Esophagus squamous epithelium (tissue), 5 donors: ENCODE results near the gene RNF113B. TPM values are rescaled to one million over a fixed set of nuclear protein-coding genes. Genes with fewer than 3 reads are reported as not detected.

Experiments used
- DNase-seq: peaks from one replicate; lab custom pipeline; 2025; lab: John Stamatoyannopoulos, UW
- H3K27ac ChIP-seq, 4 donors: fragments of 200-600 bp; sonication (generic); one replicate each; pipeline ENCODE4 v1.5.1; 2016 to 2019; ENCODE audit warnings: mild to moderate bottlenecking in 1 of 4
- H3K27me3 ChIP-seq, 4 donors: fragments of 200-600 bp; sonication (generic); 1 replicate in 3 of 4; 2 replicates in 1 of 4; pipeline versions ENCODE4 v1.5.1 to v1.6.0; 2017 to 2021; ENCODE audit warnings: antibody characterized with exemption in 1 of 4
- H3K36me3 ChIP-seq, 3 donors: fragments of 200-600 bp; sonication (generic); one replicate each; pipeline ENCODE4 v1.5.1; 2016 to 2019
- H3K4me1 ChIP-seq, 3 donors: fragments of 200-600 bp; sonication (generic); one replicate each; pipeline ENCODE4 v1.5.1; 2017 to 2019
- H3K4me3 ChIP-seq, 4 donors: fragments of 200-600 bp; sonication (generic); 1 replicate in 3 of 4; 2 replicates in 1 of 4; pipeline ENCODE4 v1.5.1; 2016 to 2019; ENCODE audit warnings: mild to moderate bottlenecking in 2 of 4, moderate library complexity in 1 of 4
- H3K9me3 ChIP-seq, 3 donors: fragments of 200-600 bp; sonication (generic); one replicate each; pipeline ENCODE4 v1.5.1; 2016 to 2019
- CTCF ChIP-seq, 6 experiments: fragments of 450-650 bp in 4 of 6; fragments of 200-600 bp in 2 of 6; sonication (generic) in 2 of 6; IDR thresholded peaks; one replicate each; pipeline ENCODE4 v1.5.1; 2016 to 2019; ENCODE audit warnings: antibody characterized with exemption in 6 of 6, mild to moderate bottlenecking in 4 of 6, moderate library complexity in 4 of 6
- POLR2A ChIP-seq, 4 donors: fragments of 450-650 bp; IDR thresholded peaks; one replicate each; pipeline ENCODE4 v1.6.1; 2017; ENCODE audit warnings: antibody characterized with exemption in 4 of 4, mild to moderate bottlenecking in 4 of 4, moderate library complexity in 3 of 4
- WGBS, 2 donors: methylation state at CpG; one replicate each; pipeline ENCODE4 v1.1.5; 2018; 5-methylcytosine and 5-hydroxymethylcytosine counted together
- intact Hi-C: fragments of 100-400 bp; cut with DNase I; formaldehyde crosslinking; loops from one replicate; pipeline ENCODE4 v1.15.0; 2022
- small RNA-seq, 4 donors: library from RNA; depleted of rRNA; stranded (forward); fragments of <200 nt; gene quantifications; one replicate each; pipeline ENCODE3, GENCODE V24; 2016
- total RNA-seq, 4 donors: library from RNA; depleted of rRNA; stranded (reverse); fragments of >200 nt; gene quantifications; one replicate each; pipeline ENCODE4 v1.1.0, GENCODE V29; 2016
- donor health status: DM: yes; HTN: yes; CAD: no.

Gene RNF113B
- total RNA-seq, 4 donors from 2014 or later = not detected

GRCh38 chr13:98134901-98135300 lies 42.2 kb downstream of the RNF113B start:
- TF ChIP-seq POLR2A (IDR thresholded peaks at IDR 0.05) (no peak), CTCF (IDR thresholded peaks at IDR 0.05) (no peak)
- Histone ChIP-seq H3K4me3 (no peak overlapping the region), H3K36me3 (no peaks in the 10 kb centered on the region), H3K27me3 (peaks cover 0 to 14% (median 0%) of the 10 kb centered on the region in 4 donors), H3K9me3 (no peaks in the 10 kb centered on the region), H3K4me1 (no peaks in the 10 kb centered on the region), H3K27ac (no peak overlapping the region)
- intact Hi-C loops = no loop called here
- no peak for DNase-seq
- WGBS, 2 donors = 96% methylated on average over 1 of the region's 1 CpG

- Histone ChIP-seq H3K4me3 (no peak overlapping the region), H3K36me3 (no peaks in the 10 kb centered on the region), H3K27me3 (peaks cover 0 to 13% (median 0%) of the 10 kb centered on the region in 4 donors), H3K27ac (no peak overlapping the region), H3K4me1 (no peaks in the 10 kb centered on the region), H3K9me3 (no peaks in the 10 kb centered on the region)
- no peak for TF ChIP-seq POLR2A (IDR thresholded peaks at IDR 0.05)
- no peak for TF ChIP-seq CTCF (IDR thresholded peaks at IDR 0.05)
- intact Hi-C loops = no loop called here
- WGBS, 2 donors = 28 to 35% methylated on average over 3 of the region's 3 CpGs
- no peak for DNase-seq
Measured at GRCh38 chr13:98133946-98134345, 43.1 kb downstream of the RNF113B start.

- DNase-seq = no peak
- TF ChIP-seq CTCF (IDR thresholded peaks at IDR 0.05) (no peak), POLR2A (IDR thresholded peaks at IDR 0.05) (no peak)
- H3K36me3 ChIP-seq = no peaks in the 10 kb centered on the region
- peaks cover 0 to 13% (median 0%) of the 10 kb centered on the region in 4 donors for H3K27me3 ChIP-seq
- 83 to 87% methylated on average over 5 of the region's 5 CpGs for WGBS, 2 donors
- no peak overlapping the region for H3K4me3 ChIP-seq
- H3K4me1 ChIP-seq = no peaks in the 10 kb centered on the region
- no peak overlapping the region for H3K27ac ChIP-seq
- intact Hi-C loops = no loop called here
- no peaks in the 10 kb centered on the region for H3K9me3 ChIP-seq
Measured at GRCh38 chr13:98129059-98129746, 47.9 kb downstream of the RNF113B start.

Small RNA genes within 50 kb of the gene (small RNA-seq; reads per million reads assigned to genes)
- 0 reads per million in 4 donors for gene MIR3170

Other genes with a start within 250 kb of the RNF113B start
- 100 to 1,000 TPM in 1 of 4 donors, 10 to 100 TPM in 3; 34.0 to 134 (median 78.6) TPM for gene IPO5, start 223.6 kb downstream of the RNF113B start, total RNA-seq
- gene FARP1, start 34.2 kb downstream of the RNF113B start, total RNA-seq = 10 to 100 TPM in 1 of 4 donors, 1 to 10 TPM in 3; 1.5 to 10.3 (median 6.4) TPM